ENCODE measurements around the gene EIF5A.

- TF ChIP-seq, protein P1, sequence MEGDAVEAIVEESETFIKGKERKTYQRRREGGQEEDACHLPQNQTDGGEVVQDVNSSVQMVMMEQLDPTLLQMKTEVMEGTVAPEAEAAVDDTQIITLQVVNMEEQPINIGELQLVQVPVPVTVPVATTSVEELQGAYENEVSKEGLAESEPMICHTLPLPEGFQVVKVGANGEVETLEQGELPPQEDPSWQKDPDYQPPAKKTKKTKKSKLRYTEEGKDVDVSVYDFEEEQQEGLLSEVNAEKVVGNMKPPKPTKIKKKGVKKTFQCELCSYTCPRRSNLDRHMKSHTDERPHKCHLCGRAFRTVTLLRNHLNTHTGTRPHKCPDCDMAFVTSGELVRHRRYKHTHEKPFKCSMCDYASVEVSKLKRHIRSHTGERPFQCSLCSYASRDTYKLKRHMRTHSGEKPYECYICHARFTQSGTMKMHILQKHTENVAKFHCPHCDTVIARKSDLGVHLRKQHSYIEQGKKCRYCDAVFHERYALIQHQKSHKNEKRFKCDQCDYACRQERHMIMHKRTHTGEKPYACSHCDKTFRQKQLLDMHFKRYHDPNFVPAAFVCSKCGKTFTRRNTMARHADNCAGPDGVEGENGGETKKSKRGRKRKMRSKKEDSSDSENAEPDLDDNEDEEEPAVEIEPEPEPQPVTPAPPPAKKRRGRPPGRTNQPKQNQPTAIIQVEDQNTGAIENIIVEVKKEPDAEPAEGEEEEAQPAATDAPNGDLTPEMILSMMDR (IDR thresholded peaks at IDR 0.05): no peak
- TF ChIP-seq POLR2AphosphoS5 (IDR thresholded peaks at IDR 0.05): no peak
- no peak for TF ChIP-seq POLR2A (IDR thresholded peaks at IDR 0.05)
Measured at GRCh38 chr17:7293816-7294613, 13.4 kb upstream of the EIF5A start.
